ENCODE data around the gene TBCD.

Gene TBCD

DNA sequence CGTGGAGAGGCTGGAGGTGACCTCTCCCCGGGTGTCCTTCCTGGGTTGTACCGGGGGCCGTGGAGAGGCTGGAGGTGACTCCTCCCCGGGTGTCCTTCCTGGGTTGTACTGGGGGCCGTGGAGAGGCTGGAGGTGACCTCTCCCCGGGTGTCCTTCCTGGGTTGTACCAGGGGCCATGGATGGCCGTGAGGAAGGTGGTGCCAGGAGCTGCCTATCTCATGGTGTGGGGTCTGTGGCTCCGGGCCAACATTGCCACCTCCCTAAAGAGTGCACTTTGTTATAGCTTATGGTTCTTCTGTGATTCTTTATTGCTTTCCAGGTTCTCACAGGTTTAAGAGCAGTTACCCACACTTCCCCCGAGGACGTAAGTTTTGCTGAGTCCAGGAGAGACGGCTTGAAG, 174.2 kb downstream of the TBCD start:
- DNase-seq = no peak

- DNase-seq = no peak
Observed at GRCh38 chr17:82926716-82927115, 174.9 kb downstream of the TBCD start.

DNA sequence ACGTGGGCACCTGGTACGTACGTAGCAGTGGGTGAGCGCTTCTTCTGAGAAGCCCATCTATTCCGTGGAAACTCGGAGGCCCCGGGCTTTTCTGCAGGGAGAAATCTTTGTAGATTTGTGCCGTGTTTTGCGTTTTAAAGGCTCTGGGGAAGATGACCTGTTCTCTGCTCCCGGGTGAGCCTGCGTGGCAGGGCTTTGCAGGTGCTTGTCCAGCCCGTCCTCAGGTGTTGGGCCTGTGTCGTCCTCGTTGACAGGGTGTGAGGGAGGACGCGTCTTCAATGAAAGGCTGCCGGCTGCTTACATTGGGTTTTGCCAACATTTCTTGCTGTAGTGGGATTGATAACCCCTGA, 175.4 kb downstream of the TBCD start:
- DNase-seq = no peak

- DNase-seq = no peak
Observed at GRCh38 chr17:82927661-82928601, 176.1 kb downstream of the TBCD start.

GRCh38 chr17:82929011-82929622, 177.3 kb downstream of the TBCD start:
- DNase-seq = no peak

DNA sequence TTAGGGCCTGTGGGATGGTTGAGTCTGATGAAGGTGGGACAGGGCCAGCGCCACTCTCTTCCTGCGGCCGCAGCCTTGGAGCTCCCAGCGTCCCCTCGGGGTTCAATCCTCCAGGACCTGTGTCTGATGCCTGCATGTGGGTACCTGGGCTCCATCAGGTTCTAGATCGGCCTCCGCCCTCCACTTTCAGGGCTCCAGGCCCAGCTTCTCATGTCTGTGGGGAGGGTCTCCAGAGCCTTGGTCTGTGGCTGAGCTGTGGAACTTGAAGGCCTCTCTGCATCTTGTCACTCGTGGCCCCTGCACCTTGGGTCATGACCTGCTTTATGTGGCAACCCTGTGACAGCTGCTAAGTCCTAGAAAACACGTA, 177.8 kb downstream of the TBCD start:
- no peak for DNase-seq

DNA sequence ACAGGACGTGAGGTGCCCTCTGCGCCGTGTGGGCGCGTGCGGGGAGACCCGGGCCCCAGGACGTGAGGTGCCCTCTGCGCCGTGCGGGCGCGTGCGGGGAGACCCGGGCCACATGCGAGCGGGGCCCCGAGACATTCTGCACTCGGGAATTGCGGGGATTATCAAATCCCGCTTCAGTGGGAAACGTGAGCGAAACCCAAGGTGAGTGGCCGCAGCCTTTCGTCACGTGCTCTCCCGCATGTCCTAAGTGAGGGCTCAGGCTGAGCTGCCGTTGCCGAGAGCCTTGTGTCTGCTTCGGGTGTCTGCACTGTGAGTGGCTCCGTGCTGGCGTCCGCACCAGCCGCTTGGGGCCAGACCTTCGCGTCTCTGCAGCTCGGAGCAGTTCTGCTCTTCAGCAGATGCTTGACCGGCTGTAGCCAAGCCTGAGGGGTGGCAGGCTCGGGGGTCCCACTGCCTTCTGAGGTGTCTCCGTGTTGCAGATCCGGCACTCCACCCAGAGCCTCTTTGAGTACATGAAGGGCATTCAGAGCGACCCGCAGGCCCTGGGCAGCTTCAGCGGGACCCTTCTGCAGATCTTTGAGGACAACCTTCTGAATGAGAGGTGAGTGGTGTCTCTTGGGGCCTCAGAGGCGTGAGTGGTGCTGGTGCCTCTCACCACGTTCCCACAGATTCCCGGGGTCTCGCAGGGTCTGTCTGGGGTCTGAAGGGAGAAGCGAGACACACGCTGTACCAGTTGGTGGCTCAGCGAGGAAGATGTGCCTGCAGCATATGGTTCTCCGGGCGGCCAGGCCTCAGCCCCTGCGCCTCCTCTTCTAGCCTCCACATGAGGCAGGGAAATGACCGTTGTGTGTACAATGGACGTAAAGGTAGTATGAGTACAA, 178.4 kb downstream of the TBCD start:
- DNase-seq = no peak

DNA sequence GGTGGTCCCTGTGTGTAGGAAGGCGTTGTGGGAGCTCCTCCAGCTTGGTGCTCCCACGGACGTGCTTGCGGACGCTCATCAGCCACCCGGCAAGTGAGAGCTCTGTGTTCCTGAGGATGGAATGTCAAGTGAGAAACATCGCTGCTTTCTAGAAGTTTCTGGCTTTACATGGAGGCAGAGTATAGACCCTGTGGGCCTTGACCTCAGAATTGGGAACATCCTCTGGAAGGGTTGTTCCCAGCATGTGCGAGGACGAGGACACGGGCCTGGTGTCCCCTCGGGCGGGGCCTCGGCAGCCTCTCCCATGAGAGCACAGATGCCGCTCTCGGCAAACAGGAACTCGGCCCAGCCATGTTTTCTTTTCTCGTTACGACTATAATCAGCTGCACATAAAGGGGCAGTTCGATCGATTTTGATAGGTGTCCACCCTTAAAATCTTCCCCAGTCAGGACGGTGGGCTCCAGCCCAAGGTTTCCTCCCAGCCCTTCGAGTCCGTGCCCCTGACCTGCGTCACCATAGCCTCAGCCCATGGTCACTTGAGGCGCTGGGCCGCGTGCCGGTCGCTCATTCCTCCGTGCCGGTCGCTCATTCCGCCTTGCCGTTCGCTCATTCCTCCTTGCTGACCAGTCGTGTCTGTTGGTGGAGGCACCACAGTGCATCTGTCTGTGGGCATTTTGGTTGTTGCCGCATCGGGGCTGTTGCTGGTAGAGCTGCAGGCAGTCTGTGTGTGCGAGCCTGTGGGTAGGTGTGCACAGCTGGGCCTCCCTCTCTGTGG, 179.2 kb downstream of the TBCD start:
- no peak for DNase-seq

GRCh38 chr17:82931699-82932517, 180.0 kb downstream of the TBCD start:
- DNase-seq = peak; percentile 82

- peak; percentile 52 for DNase-seq
Observed at GRCh38 chr17:82932518-82933310, 180.8 kb downstream of the TBCD start.

DNA sequence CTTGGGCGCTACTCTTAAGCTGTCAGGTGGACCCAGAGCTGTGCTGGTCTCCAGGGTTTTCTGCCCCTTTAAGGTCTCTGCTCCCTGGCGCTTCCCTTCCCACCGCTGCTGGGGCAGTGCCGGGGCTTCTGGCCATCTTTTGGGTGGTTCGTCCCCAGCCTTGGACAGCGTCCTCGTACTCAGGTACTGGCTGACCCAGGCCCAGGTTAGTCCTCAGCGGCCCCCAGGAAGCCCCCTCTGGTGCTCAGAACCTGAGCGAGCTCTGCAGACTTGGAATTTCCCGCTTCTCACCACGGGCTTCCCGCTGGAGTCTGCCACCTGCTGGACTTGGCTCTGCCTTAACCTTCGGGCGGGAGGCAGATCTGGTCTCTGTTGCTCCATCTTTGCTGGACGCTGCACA, 182.0 kb downstream of the TBCD start:
- DNase-seq = no peak

DNA sequence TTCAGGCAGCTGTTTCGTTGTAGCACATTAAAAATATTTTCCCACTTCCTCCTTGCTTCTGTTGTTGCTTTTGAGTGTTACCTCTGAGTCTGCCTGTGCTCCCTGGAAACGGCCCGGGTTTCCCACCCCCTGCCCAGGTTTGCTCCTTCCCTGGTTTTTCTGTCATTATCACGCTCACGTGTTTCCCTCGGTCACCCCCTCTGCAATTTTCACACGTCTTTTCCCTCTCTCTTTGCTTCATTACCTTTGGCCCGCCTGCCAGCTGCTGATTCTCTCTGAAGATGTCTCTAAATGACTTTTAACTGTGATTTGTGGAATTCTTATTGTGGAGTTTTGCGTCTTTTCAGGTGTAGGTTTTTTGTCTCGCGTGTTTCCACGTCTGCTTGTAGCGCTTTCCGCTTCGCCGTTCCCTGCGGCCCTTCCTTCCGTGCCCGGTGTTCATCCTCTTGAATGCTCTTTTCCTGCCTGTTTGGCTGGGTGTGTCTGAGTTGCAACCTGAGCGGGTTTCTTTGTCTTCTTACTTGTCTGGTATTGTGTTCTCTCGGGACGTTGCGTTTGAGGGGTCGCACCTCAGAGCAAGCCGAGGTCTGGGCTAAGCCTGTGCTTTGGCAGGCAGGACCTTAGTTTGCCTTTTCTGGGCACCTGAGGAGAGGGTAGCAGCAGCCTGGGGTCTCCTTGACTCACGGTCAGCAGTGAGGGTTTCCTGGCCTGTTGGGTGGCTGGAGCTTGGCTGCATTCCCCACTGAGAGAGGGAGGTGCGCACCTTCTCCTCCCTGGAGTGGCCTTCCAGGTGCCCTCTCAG, 184.3 kb downstream of the TBCD start:
- DNase-seq = no peak

DNA sequence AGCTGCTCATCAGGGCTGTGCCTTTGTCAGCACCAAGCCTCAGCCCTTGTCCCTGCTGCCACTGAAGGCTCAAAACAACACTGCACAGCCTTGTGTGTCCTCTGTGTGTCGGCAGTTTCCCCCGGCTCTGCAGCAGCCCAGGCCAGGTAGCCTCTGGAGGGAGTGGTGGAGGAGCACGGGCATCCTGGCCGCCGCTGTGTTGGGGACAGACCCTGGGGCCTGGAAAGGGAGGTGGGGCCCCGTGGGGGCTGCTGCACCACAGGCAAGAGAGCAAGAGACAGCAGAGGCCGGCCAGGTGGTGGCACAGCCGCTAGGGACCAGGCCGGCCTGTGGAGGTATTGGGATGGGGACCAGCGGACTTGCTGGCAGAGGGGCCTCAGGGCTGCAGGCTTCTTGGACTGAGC, 184.9 kb downstream of the TBCD start:
- DNase-seq = no peak

DNA sequence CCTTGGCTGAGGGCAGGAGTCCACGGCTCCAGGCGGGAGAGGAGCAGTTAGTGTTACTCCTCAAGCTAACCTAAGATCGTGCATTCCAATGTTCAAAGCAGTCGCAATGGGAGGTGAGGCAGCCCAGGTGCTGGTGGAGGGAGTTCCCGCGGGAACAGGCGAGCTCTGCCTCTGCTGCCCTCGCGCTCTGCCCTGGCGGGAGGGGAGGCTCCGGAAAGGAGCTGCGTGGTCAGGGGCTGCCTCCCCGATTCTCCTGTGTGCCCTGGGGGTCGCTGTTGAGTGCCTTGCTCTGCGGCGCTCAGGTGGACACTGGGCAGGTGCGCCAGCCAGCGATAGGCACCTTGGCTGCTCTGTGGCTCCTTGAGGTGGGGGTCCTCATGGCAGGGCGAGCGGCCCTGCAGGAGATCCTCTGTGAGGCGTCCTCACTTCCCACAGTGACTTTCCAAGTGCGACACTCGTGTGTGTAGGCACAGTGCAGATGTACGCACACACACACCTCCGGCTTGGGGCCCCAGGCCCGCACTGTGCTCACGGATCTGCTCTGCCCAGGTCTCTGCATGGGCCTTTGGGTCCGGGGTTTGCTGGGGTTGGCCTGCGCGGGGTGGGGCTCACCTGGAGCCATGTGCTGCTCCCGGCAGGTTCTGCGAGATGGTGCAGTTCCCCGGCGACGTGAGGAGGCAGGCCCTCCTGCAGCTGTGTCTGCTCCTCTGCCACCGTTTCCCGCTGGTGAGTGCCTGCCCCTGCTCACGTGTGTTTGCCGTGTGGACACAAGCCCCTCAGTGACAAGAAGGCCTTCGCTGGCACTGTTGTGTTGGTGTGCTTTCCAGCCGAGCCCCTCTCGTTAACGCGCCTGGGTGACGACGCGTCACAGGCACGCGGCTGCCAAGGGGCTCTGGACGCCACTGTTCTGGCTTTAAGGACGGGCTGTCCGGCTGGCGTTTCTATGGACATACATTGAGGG, 185.8 kb downstream of the TBCD start:
- no peak for DNase-seq

- DNase-seq = no peak
Observed at GRCh38 chr17:82938486-82938872, 186.6 kb downstream of the TBCD start.

DNA sequence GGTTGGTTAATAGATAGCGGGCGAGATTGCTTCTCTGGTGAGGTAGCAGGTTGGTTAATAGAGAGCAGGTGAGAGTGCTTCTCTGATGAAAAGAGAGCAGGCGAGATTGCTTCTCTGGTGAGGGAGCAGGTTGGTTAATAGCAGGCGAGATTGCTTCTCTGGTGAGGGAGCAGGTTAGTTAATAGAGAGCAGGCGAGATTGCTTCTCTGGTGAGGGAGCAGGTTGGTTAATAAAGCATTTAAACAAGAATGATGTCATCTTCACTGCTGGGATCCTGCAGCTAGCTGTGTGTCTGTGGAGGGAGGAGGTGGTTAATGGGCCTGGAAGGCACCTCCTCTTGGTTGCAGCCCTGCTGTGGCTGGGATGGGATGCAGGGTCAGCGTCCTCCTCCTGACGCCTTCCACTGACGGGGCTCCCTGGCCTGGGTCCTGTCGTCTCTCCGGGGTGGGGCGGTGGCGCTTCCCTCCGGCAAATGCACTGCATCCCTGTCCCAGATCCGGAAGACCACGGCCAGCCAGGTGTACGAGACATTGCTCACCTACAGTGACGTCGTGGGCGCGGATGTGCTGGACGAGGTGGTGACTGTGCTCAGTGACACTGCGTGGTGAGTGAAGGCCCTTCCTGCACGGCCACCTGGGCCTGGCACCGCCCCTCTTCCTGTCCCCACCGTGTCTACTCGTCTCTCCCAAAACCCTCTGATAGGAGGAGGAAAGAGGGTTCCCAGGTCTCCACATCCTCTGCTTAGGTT, 187.2 kb downstream of the TBCD start:
- no peak for DNase-seq

DNA sequence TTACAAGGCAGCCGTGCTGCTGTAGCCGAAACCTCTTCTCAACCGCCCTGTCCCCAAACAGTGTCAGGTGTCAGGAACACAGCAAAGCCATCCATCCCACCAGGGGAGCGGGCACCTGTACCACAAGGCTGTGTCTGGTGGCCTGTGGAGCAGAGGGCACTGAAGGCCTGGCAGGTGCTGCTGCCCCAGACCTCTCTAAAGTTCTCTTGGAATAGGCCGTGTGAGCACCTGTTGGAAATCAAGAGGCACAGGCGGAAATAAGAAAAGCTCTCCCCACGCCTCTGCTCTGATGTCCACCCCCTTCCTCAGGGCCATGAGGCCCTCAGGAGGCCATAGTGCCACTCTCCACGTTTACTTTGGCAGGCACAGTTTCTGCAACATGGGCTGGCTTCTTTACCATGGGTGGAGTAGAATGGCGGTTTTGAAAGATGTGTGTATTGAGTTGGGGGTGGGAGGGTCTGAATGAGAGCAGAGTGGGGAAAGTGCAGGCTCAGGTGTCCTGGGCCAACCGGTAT, 187.8 kb downstream of the TBCD start:
- DNase-seq = no peak
